AG20443 (cell line): ENCODE measurements around the gene UBAP1.
A peak's percentile ranks its signal among the peaks of the same experiment; 100 is the strongest.
"Not testable (repeated sequence)": the region's sequence is repeated elsewhere in the genome, so short reads cannot be mapped to it uniquely, and the experiment has no call there.

Source experiments
- DNase-seq: peaks from one replicate; pipeline ENCODE4 v3.0.0; 2012; ENCODE audit warnings: low spot score, mixed read lengths

UBAP1 gene

GRCh38 chr9:34179213-34180136 is 632 bp downstream of the UBAP1 start:
- DNase-seq: peak; percentile 31

GRCh38 chr9:34185778-34186551 is 7.1 kb downstream of the UBAP1 start:
- DNase-seq: peak; percentile 83

- no peak for DNase-seq
These were observed 9.0 kb downstream of the UBAP1 start for GRCh38 chr9:34187891-34188240.

GRCh38 chr9:34190996-34191892 is 12.4 kb downstream of the UBAP1 start:
- DNase-seq: no peak

GRCh38 chr9:34195143-34195542 is 16.3 kb downstream of the UBAP1 start:
- no peak for DNase-seq

- DNase-seq: not testable (repeated sequence)
These were observed 18.4 kb downstream of the UBAP1 start for GRCh38 chr9:34197286-34197685.

- DNase-seq: no peak
These were observed 19.2 kb downstream of the UBAP1 start for GRCh38 chr9:34197756-34198711.

GRCh38 chr9:34200092-34200491 is 21.2 kb downstream of the UBAP1 start:
- DNase-seq: no peak

- no peak for DNase-seq
These were observed 24.6 kb downstream of the UBAP1 start for GRCh38 chr9:34203275-34203991.

GRCh38 chr9:34203992-34204635 is 25.3 kb downstream of the UBAP1 start:
- peak; percentile 24 for DNase-seq

- DNase-seq: no peak
These were observed 26.3 kb downstream of the UBAP1 start for GRCh38 chr9:34205102-34205501.

GRCh38 chr9:34206561-34206960 is 27.7 kb downstream of the UBAP1 start:
- DNase-seq: no peak

GRCh38 chr9:34211395-34211794 is 32.6 kb downstream of the UBAP1 start:
- no peak for DNase-seq

GRCh38 chr9:34214354-34215000 is 35.6 kb downstream of the UBAP1 start:
- DNase-seq: not testable (repeated sequence)

- DNase-seq: no peak
These were observed 37.5 kb downstream of the UBAP1 start for GRCh38 chr9:34216325-34216724.

- DNase-seq: not testable (repeated sequence)
These were observed 38.2 kb downstream of the UBAP1 start for GRCh38 chr9:34217015-34217414.

- DNase-seq: no peak
These were observed 39.6 kb downstream of the UBAP1 start for GRCh38 chr9:34218446-34218845.

- DNase-seq: no peak
These were observed 40.6 kb downstream of the UBAP1 start for GRCh38 chr9:34219421-34219820.

- DNase-seq: no peak
These were observed 41.4 kb downstream of the UBAP1 start for GRCh38 chr9:34220218-34220617.
